Measurements from ENCODE around the gene WDR27.

Gene WDR27

GRCh38 chr6:169452869-169453620, 248.8 kb downstream of the WDR27 start:
- TF ChIP-seq GATA2 (IDR thresholded peaks at IDR 0.05; ENCODE audit: low read depth, low read length) (no peak), GATA3 (IDR thresholded peaks at IDR 0.05; ENCODE audit: low read depth, low read length) (no peak)

- TF ChIP-seq GATA3 (IDR thresholded peaks at IDR 0.05; ENCODE audit: low read depth, low read length) (no peak), GATA2 (IDR thresholded peaks at IDR 0.05; ENCODE audit: low read depth, low read length) (no peak)
Observed at GRCh38 chr6:169452117-169452868, 249.5 kb downstream of the WDR27 start.

GRCh38 chr6:169451065-169451838, 250.6 kb downstream of the WDR27 start:
- no peak for TF ChIP-seq GATA3 (IDR thresholded peaks at IDR 0.05; ENCODE audit: low read depth, low read length)
- TF ChIP-seq GATA2 (IDR thresholded peaks at IDR 0.05; ENCODE audit: low read depth, low read length): no peak

GRCh38 chr6:169450097-169450496, 251.7 kb downstream of the WDR27 start:
- TF ChIP-seq GATA3 (IDR thresholded peaks at IDR 0.05; ENCODE audit: low read depth, low read length) (no peak), GATA2 (IDR thresholded peaks at IDR 0.05; ENCODE audit: low read depth, low read length) (no peak)

GRCh38 chr6:169449221-169449620, 252.6 kb downstream of the WDR27 start:
- no peak for TF ChIP-seq GATA3 (IDR thresholded peaks at IDR 0.05; ENCODE audit: low read depth, low read length)
- TF ChIP-seq GATA2 (IDR thresholded peaks at IDR 0.05; ENCODE audit: low read depth, low read length): no peak

GRCh38 chr6:169445661-169446581, 255.9 kb downstream of the WDR27 start:
- no peak for TF ChIP-seq GATA3 (IDR thresholded peaks at IDR 0.05; ENCODE audit: low read depth, low read length)
- TF ChIP-seq GATA2 (IDR thresholded peaks at IDR 0.05; ENCODE audit: low read depth, low read length): no peak

GRCh38 chr6:169445227-169445626, 256.6 kb downstream of the WDR27 start:
- TF ChIP-seq GATA3 (IDR thresholded peaks at IDR 0.05; ENCODE audit: low read depth, low read length): no peak
- TF ChIP-seq GATA2 (IDR thresholded peaks at IDR 0.05; ENCODE audit: low read depth, low read length): no peak

- no peak for TF ChIP-seq GATA2 (IDR thresholded peaks at IDR 0.05; ENCODE audit: low read depth, low read length)
- no peak for TF ChIP-seq GATA3 (IDR thresholded peaks at IDR 0.05; ENCODE audit: low read depth, low read length)
Observed at GRCh38 chr6:169441292-169441691, 260.5 kb downstream of the WDR27 start.

- TF ChIP-seq GATA3 (IDR thresholded peaks at IDR 0.05; ENCODE audit: low read depth, low read length) (no peak), GATA2 (IDR thresholded peaks at IDR 0.05; ENCODE audit: low read depth, low read length) (no peak)
Observed at GRCh38 chr6:169439710-169440109, 262.1 kb downstream of the WDR27 start.

- TF ChIP-seq GATA3 (IDR thresholded peaks at IDR 0.05; ENCODE audit: low read depth, low read length): no peak
- no peak for TF ChIP-seq GATA2 (IDR thresholded peaks at IDR 0.05; ENCODE audit: low read depth, low read length)
Observed at GRCh38 chr6:169429001-169429400, 272.8 kb downstream of the WDR27 start.

- no peak for TF ChIP-seq GATA2 (IDR thresholded peaks at IDR 0.05; ENCODE audit: low read depth, low read length)
- TF ChIP-seq GATA3 (IDR thresholded peaks at IDR 0.05; ENCODE audit: low read depth, low read length): no peak
Observed at GRCh38 chr6:169428532-169428931, 273.3 kb downstream of the WDR27 start.

GRCh38 chr6:169427856-169428255, 274.0 kb downstream of the WDR27 start:
- TF ChIP-seq GATA3 (IDR thresholded peaks at IDR 0.05; ENCODE audit: low read depth, low read length): no peak
- no peak for TF ChIP-seq GATA2 (IDR thresholded peaks at IDR 0.05; ENCODE audit: low read depth, low read length)

GRCh38 chr6:169426611-169427010, 275.2 kb downstream of the WDR27 start:
- no peak for TF ChIP-seq GATA3 (IDR thresholded peaks at IDR 0.05; ENCODE audit: low read depth, low read length)
- TF ChIP-seq GATA2 (IDR thresholded peaks at IDR 0.05; ENCODE audit: low read depth, low read length): no peak
